HG02885 (cell line): ENCODE data around the gene HSD17B4.
"Not testable (repeated sequence)": the region's sequence is repeated elsewhere in the genome, so short reads cannot be mapped to it uniquely, and the experiment has no call there.

Experiments
- ATAC-seq: cut with Tn5 transposase; IDR thresholded peaks from one replicate; pipeline ENCODE4 v1.9.1; 2021; ENCODE audit warnings: mild to moderate bottlenecking; ENCODE audit not compliant: unreplicated experiment, poor library complexity

The HSD17B4 gene, protein sequence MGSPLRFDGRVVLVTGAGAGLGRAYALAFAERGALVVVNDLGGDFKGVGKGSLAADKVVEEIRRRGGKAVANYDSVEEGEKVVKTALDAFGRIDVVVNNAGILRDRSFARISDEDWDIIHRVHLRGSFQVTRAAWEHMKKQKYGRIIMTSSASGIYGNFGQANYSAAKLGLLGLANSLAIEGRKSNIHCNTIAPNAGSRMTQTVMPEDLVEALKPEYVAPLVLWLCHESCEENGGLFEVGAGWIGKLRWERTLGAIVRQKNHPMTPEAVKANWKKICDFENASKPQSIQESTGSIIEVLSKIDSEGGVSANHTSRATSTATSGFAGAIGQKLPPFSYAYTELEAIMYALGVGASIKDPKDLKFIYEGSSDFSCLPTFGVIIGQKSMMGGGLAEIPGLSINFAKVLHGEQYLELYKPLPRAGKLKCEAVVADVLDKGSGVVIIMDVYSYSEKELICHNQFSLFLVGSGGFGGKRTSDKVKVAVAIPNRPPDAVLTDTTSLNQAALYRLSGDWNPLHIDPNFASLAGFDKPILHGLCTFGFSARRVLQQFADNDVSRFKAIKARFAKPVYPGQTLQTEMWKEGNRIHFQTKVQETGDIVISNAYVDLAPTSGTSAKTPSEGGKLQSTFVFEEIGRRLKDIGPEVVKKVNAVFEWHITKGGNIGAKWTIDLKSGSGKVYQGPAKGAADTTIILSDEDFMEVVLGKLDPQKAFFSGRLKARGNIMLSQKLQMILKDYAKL

DNA sequence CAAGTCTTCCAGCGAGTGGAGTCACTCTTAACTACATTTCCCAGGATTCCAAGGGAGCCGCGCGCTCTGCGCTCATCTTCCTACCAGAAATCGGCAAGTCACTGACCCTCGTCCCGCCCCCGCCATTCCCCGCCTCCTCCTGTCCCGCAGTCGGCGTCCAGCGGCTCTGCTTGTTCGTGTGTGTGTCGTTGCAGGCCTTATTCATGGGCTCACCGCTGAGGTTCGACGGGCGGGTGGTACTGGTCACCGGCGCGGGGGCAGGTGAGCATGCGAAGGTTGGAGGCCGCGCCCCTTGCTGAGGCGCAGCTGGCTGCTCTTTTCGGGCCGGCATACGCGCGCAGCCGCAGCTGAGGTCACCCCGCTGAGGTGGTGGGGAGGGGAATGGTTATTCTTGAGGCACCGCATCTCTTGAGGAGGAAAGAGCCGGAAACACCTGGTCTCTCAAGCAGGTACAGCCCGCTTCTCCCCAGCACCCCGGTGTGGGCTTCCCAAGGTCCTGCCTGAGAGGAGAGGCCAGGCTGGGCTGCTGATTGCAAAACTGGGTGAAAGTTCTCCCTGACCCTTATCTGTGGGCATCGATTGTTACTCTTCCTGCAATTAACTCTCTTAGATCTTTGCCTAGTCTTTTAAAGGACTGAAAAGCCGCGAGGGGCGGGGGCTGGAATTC, at the start of gene HSD17B4:
TSS of gene HSD17B4 (plus strand) at position 125 of the 667 bp plus-strand sequence. CDS start at position 204, 79 bp downstream.
- ATAC-seq, result peak; percentile 96

DNA sequence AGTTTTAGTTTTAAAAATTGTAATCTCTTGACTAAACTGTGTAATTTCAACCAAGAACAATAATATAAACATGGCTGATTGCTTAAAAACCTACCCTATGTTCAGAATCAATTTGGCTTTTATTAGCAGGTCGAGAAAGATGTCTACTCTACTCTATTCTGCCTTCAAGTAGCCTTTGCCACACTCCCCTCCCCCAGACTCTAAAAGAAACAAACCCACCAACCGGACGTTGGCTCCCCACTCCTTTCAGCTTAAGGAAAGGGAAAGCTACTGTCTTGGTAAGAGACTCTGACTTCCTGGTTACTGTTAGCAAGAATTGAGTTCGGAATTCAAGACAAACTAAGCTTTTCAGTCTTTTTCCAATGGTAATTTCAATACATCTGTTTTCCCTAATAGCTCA, 49.7 kb upstream of the HSD17B4 start:
- no peak for ATAC-seq

DNA sequence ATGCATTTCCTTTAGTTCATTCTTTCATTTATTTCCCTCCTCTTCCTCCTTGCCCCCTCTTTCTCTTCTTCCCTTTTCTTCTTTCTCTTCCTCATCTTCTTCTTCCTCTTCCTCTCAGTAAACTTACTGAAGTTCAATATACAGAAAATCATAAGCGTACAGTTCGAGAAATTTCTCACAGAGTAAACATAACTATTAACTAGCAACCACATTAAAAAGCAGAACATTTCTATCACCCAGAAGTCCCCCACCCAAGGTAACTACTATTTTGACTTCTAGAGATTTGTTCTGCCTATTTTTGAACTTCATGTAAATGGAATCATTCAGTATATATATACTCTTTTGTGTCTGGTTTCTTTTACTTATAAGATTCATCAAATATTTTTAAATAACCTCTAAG, 48.3 kb upstream of the HSD17B4 start:
- ATAC-seq, result no peak

DNA sequence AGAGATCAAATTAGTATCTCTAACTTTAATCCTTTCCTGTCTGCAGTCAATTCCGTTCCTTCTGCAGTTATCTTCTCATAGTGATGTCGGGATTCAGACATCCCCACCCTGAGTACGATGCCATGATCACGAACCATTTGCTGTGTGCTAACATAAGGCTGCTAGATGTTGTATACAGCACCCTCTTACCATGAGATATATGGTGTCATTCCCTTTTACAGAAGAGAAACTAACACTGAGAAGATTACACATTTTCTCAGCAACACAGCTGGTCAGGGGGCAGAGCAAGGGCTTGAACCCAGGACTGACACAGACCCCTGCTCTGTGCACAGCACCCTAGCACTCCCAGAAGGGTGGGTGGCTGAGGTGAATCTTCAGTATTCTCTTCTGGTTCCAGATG, 46.9 kb upstream of the HSD17B4 start:
- peak; percentile 55 for ATAC-seq

DNA sequence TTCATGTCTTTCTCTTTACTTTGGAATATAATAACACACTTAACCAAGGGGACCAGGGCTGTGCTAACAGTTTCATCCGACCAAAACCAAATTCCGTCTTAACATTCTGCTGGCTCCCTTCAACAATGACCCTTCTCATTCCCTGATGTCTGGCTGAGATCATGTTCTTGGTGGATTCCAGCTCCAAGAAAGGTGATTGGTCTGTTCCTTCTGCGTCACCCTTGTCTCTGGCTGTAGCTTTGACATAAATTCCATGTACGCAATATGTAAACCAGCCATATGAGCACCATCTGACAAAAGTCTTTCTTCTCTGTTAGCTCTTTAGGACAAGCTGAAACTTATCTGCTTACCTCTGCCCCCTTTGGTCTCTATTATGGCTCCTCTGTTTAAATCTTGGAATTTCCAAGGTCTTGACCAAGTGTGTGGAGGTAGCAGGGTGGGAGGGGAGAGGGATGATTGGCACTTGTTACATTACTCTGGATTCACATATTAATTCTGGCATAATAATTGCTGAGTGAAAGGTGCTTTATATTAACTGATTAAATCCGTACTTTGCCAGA, 45.7 kb upstream of the HSD17B4 start:
- no peak for ATAC-seq

DNA sequence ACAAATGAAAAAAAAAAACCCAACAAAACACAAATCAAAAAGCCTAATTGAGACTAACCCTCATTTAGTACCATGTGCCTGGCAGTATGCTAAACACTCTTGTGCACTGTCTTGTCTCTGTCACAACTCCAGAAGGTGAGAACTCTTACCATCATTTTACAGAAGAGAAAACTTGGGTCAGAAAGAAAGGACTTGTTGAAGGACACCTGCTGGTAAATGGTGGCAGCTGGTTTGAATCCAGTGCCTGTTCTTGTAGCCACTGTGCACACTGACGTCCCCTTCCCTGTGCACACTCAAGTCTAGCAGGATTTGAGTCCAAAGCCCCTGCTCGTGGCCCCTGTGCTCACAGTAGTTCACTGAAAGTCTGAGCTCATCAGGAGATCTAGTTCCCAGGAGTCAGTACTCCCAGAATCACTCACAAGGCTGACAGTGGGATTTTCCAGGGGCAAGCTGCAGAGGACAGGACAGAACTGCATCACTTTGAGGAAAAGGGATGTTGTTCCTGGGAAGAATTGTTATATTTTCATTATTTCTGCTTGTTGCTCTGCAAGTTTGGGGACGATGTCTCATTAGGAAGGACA, 43.0 kb upstream of the HSD17B4 start:
- peak; percentile 41 for ATAC-seq

DNA sequence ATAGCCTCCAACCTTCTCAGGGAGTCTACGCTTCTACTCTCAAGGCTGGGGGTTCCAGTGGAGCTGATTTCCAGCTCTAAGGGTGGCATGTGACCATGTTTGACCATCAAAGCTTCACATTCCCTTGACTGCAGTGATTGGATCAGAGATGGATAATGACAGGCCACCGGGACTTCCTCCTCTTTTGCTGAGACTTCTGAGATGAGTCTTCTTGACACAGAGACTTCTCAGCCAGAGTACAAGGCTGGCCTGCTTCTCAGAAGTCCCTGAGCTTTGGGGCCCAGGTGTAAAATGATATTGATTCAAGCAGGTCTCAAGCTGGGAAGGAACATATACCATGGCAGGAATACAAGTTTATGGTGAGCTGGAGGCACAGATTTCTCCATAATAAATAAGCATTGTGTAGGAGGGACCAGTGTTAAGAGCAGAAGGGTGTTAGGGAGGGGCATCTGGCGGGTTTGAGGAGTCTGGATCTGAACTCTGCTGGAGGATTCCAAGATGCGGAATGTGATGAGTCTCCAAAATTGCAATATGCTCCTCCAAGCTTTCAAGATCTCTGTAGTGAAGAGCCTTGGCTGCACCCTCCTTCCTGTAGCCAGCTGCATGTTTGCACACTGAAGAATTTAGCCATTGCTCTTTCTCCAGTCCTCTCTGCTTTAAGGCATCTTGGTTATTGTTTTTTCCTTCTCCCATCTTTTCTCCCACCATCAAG, 41.7 kb upstream of the HSD17B4 start:
- peak; percentile 37 for ATAC-seq

DNA sequence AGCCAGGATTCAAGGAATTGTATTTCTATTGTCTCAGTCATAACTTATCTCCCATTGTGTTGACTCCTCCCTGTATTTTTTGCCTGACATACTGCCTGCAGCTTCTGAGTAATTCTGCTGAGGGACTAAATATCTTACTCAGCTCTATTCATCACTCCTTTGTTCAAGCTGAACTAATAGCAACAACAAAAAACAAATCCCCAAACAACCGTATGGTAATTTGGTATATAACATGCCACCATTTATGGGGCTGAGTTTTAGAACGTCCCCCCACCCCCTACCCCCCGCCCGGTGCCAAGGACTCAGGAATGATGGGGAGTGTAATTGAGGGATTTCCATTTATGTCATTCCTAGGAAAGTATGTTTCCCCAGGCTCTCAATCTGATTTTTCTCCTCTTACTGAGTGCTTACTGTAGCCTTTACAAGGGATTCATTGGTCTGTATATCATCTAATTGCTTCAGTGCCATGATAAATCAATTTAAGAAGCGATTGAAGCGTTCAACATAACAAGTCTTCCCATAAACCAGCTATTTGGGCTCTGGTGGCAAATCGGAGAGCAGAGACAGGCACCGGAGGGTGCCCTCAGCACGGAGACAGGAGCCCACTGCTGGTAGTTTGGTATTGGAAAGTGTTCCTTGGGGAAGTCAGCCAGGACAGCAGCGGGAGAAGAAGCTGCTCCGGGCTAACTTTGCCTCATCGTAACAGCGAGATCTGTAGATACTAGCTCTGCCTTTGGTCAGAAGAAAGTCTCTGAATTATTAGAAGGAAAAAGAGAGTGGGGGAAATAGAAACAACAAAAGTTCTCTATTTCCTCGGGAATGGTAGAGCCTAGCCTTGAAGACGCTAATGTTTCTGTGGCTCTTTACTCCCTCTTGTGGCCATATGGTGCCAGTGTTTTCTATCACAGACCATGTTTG, 40.7 kb upstream of the HSD17B4 start:
- ATAC-seq, result peak; percentile 71

DNA sequence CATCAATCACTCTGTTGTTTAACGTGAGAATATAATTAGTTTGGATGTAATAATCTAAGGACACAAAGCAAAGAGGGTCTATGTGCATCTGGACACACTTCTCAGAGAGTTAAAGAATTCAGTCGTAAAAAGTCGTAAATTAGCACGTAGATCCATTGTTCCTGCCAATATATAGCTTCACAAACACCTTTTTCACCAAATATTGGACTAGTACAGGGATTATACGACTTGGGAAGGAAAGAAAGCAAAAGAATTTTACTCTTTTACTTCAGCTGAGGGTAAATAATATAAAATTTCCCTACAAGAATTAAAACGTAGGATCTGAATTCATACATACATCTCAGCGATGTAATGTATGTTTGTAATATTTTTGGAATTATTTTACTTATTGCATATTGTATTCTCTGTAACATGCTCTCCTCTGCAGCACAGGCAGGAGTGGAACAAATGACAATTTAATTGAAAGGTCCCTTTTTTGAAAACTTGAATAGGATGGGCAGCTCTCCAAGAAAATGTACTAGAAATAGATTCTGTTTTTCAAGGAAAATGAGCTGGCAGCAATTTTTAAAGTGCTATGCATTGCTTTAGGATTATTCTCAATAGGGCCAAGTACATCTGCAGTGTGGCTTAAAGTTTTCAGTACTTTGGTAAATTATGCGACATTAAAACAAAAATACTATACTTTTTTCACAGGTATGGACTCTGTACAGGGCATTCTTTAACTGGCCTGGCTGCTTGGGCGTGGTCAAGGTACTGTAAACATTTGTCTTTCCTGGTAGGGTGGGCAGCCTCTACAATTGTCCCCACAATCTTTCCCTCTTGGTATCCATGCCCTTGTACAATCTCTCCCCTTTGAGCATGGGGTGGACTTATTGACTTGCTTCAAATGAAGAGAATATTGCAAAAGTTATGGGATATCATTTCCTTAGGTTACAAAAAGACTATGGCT, 39.7 kb upstream of the HSD17B4 start:
- ATAC-seq, result no peak

DNA sequence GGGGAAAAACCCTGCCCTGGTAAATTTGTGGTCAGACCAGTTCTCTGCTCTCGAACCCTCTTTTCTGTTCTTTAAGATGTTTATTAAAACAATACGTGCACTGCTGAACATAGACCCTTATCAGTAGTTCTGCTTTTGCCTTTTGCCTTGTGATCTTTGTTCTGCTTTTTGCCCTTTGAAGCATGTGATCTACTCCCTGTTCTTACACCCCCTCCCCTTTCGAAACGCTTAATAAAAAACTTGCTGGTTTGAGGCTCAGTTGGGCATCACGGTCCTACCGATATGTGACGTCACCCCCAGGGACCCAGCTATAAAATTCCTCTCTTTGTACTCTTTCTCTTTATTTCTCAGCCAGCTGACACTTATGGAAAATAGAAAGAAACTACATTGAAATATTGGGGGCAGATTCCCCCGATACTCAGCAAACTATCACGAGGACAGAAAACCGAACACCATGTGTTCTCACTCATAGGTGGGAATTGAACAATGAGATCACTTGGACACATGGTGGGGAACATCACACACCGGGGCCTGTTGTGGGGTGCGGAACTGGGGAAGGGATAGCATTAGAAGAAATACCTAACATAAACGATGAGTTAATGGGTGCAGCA, 38.1 kb upstream of the HSD17B4 start:
- ATAC-seq, result not testable (repeated sequence)

DNA sequence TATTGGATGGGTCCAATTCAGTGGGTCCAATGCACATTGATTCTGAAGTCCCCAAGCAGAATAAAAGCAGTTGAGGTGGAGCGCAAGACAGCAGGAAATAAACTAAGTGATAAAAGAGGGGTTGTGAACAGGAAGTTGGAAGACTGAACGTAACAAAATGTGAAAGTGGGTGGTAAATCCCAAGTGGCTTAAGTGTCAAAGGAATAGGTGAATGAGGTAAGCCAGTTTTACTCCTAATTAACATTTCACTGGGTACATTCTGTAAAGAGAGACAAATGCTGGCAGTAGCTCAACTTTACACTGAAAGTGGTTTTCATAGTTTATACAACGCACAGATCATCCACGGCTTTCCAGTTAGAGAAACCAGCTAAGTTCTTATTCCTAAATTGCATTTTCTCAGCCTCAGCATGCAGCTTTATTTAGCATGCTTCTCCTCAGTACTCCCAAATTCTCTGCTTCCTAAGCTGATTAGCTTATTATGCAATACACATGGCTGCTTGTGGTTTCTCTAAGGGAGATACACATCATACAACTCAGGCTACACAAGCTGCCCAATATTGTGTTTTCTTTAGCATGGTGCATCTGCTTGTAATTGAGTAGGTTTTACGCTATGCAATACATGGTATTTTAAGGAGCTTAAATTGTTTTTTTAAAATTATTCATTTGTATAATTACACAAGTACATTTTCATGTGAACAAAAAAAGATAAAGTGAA, 34.2 kb upstream of the HSD17B4 start:
- no peak for ATAC-seq

DNA sequence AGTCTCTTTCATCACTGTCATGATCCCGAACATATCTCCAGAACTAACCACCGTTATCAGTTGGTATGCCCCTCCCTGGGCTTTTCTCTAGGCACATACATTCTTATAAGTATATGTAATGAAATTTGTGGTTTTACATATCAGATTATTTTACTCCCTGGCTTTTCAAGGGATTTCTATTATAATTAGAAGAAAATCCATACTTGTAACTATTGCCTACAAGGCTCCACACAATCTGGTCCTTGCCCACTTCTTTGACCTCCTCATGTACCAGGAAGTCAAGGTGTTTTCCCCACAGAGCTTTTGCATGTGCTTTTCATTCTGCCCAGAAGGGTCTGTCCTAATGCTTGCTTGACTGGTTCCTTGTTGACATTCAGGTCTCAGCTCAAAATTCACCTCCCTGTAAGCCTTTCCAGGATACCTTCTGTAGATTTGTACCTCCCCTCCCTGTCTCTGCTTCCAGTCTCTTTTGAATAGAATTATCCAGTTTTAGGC, 33.6 kb upstream of the HSD17B4 start:
- peak; percentile 67 for ATAC-seq

DNA sequence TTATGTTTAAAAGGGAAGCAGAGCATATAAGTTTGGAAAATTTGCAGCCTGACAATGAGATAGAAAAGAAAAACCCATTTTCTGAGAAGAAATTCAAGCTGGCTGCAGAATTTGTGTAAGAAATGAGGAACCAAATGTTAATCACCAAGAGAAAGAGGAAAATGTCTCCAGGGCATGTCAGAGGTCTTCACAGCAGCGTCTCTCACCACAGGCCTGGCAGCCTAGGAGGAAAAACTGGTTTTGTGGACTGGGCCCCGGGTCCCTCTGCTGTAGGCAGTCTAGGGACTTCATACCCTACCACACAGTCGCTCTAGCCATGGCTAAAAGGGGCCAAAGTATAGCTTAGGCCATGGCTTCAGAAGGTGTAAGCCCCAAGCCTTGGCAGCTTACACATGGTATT, 32.1 kb upstream of the HSD17B4 start:
- no peak for ATAC-seq

DNA sequence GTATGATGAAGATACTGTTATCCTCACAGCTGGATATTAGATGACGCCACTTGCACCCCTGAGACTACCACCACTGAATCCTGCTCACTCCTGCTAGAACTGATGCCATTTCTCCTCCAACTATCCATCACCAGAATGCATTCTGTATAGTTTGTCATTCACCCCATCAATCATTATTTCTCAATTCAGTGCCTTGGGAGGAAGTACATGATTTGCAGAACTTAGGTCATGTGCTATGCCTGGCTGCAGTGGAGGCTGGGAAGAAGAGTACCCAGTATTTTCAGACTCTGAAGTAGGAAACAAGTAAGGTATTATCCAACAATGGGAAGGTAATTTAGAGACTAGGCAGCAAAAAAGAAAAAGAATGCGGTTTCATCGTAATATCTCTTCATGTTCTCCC, 26.2 kb upstream of the HSD17B4 start:
- ATAC-seq, result no peak

DNA sequence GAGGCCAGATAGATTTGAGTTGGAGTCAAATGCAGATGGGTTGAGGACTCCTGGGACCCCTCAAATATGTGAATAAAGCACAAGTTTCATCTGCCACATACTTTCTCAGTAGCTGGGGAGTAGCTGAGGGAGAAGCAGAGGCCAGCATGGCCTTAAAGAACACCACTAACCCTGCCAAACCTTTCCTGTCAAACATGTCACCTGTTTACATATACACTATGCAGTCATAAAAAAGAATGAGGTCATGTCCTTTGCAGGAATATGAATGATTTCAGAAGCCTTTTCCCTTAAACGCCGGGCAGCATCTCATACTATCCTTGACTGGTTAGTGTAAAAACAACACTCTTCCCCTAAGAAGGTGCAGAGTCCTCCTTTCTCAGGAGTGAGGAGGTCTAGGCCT, 25.2 kb upstream of the HSD17B4 start:
- no peak for ATAC-seq

DNA sequence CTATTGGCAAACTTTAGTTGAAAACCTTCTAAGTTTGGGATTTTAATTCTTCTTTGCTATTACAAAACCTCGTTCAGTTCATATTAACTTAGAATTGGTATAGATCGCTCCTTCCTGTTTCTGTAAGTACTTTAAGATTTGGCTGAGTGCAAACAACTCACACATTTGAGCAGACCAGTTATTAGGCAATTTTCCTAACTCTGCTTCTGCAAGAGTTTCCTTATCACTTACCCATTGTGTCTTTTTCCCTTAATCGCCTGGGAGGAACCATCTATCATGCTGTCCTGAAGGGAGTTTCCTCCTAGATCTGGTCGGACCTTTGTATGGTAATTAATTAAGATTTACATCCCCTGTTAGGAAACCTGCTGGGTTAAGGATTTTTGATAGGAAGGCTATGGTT, 24.7 kb upstream of the HSD17B4 start:
- not testable (repeated sequence) for ATAC-seq
